ENCODE measurements around the gene TRANK1.
"Not testable (repeated sequence)": the region's sequence is repeated elsewhere in the genome, so short reads cannot be mapped to it uniquely, and the experiment has no call there.

The TRANK1 gene

GRCh38 chr3:36957862-36958686 is 13.2 kb upstream of the TRANK1 start:
- in situ Hi-C loops (cut with MboI; ENCODE audit: low sequenced_read_pairs): no loop called here

DNA sequence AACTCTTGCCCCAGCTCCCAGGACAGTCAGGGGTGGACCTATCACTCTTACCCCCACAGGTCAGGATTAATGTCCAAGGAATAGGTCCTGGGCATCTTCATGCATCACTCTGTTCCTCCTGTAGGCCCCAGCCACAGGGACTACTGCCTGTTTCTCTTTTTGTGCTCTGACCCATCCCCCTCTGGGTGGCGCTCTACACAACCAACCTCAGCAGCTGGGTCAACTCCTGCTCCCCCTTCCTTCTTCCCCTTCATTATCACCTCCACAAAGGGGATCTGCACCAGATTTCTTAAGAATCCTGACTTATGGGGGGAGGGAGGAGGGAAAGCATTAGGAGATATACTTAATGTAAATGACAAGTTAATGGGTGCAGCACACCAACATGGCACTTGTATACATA is 12.2 kb upstream of the TRANK1 start:
- in situ Hi-C loops (cut with MboI; ENCODE audit: low sequenced_read_pairs): no loop called here

GRCh38 chr3:36956155-36956554 is 11.3 kb upstream of the TRANK1 start:
- in situ Hi-C loops (cut with MboI; ENCODE audit: low sequenced_read_pairs): no loop called here

DNA sequence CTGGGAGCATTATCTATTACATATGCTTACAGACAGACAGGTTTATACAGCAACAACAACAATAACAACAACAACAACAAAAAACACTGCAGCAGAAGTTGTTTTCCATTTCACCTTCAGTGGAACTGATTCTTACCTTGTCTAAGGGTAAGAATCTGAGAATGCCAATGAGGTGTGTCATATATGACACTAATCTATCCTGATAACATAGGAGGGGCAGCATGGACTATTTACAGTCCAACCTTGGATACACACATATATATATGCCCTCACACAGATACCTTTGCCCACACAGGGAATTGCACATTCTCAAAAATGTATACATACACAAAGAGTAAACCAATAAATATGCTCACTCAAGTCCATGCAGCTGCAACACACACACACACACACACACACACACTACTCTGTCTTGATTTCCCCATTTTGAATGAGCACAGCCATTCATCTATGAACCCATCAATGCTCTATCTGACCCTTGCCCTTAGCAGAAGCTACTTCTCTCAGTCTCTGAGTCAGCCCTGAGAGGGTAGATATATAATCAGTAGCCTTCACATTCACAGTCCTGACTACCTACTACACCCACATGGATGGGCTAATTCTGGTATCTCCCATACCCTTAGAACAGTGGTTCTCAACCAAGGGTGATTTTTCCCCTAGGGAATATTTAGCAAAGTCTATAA is 9.7 kb upstream of the TRANK1 start:
- in situ Hi-C loops (cut with MboI; ENCODE audit: low sequenced_read_pairs): no loop called here

DNA sequence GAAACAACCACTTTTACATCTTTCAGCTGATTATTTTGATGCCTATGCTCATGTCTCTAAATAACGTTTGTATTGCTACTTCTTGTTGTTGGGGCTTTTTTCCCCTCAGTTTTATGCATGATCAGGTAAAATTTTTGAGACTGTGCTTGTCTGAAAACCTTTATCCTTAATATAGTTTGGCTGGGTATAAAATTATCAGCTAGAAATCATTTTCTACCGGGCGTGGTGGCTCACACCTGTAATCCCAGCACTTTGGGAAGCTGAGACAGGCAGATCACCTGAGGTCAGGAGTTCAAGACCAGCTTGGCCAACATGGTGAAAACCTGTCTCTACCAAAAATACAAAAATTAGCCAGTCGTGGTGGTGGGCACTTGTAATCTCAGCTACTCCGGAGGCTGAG is 3.0 kb upstream of the TRANK1 start:
- in situ Hi-C loops (cut with MboI; ENCODE audit: low sequenced_read_pairs): not testable (repeated sequence)

- in situ Hi-C loops (cut with MboI; ENCODE audit: low sequenced_read_pairs): no loop called here
These were observed 603 bp upstream of the TRANK1 start for GRCh38 chr3:36945333-36945980.

GRCh38 chr3:36944012-36944640 is 728 bp downstream of the TRANK1 start:
- in situ Hi-C loops (cut with MboI; ENCODE audit: low sequenced_read_pairs): no loop called here

DNA sequence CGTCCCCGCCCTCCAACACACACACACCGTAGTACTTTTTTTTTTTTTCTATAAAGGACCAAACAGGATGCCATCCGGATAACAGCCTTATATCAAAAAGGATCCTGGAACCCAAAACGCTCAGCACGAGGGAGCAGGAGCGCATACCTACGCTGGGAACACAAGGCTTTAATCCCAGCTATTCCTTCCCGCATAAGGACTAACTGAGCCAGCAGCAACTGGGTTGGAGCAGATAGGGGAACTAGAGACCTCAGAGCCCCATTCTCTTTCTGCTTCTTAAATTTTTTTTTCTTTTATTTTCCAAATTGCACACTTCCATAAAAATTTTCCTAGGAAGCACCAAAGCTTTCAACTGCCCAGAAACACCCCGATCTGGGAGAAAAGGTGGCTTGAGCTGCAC is 1.3 kb downstream of the TRANK1 start:
- in situ Hi-C loops (cut with MboI; ENCODE audit: low sequenced_read_pairs): no loop called here

- in situ Hi-C loops (cut with MboI; ENCODE audit: low sequenced_read_pairs): no loop called here
These were observed 2.1 kb downstream of the TRANK1 start for GRCh38 chr3:36942638-36943248.

GRCh38 chr3:36941658-36942057 is 3.2 kb downstream of the TRANK1 start:
- in situ Hi-C loops (cut with MboI; ENCODE audit: low sequenced_read_pairs): no loop called here

DNA sequence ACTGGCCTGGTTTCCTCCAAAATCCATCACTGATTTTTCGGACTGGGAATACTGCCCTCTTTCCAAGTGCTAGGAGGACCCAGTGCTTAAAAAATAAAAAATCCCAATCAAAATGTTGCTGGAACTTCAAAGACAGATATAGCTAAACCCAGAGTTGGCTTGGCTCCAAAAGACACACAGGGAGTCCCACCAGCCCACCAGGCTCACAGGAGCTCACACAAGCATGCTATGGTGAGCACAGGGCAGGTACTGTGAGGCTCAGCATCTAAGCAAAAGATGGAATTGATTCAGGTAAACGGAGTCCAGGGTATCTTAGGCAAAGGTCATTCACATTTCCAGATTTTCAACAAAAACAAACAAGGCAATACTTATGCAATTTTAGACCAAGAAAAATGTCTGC is 3.7 kb downstream of the TRANK1 start:
- in situ Hi-C loops (cut with MboI; ENCODE audit: low sequenced_read_pairs): no loop called here

- in situ Hi-C loops (cut with MboI; ENCODE audit: low sequenced_read_pairs): no loop called here
These were observed 7.4 kb downstream of the TRANK1 start for GRCh38 chr3:36937492-36937891.

GRCh38 chr3:36933540-36934296 is 11.1 kb downstream of the TRANK1 start:
- in situ Hi-C loops (cut with MboI; ENCODE audit: low sequenced_read_pairs): no loop called here

GRCh38 chr3:36931424-36931823 is 13.4 kb downstream of the TRANK1 start:
- in situ Hi-C loops (cut with MboI; ENCODE audit: low sequenced_read_pairs): not testable (repeated sequence)

- in situ Hi-C loops (cut with MboI; ENCODE audit: low sequenced_read_pairs): no loop called here
These were observed 16.6 kb downstream of the TRANK1 start for GRCh38 chr3:36928220-36928619.

DNA sequence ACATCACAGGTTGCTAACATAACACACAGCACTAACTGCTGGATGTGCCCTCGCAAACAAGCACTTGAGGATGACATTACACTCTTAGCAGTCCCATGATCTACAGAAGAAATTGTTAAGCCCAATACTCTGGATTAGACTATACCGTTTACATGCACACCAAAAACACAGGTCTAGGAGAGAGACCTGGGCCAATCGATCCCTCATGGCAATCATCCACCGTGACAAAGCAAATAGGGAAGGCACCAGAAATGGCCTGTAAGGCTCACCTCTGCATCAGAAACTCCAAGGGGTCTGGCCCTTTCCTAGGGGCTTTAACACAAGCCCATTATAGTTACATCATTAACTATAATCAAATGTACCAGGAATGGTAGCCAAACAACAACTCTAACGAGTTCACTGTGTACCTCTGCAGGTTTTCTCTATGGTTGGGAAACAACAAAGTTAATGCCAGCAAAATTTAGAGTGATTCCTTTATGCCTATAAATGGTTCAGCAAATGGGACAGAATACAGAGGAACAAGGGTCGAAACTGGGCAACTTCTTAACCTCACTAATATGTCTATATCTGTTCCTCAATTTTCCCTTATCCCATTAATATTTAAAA is 18.5 kb downstream of the TRANK1 start:
- in situ Hi-C loops (cut with MboI; ENCODE audit: low sequenced_read_pairs): no loop called here

- in situ Hi-C loops (cut with MboI; ENCODE audit: low sequenced_read_pairs): no loop called here
These were observed 19.9 kb downstream of the TRANK1 start for GRCh38 chr3:36924744-36925521.

GRCh38 chr3:36923981-36924743 is 20.7 kb downstream of the TRANK1 start:
- in situ Hi-C loops (cut with MboI; ENCODE audit: low sequenced_read_pairs): no loop called here
